NK-92 (cell line): ENCODE results near the gene SLC18A3.

Experiments used
- DNase-seq: peaks from one replicate; lab custom pipeline; 2025; ENCODE audit not compliant: unreplicated experiment; lab: John Stamatoyannopoulos, UW

SLC18A3 gene

GRCh38 chr10:49649936-49650723 lies 40.0 kb downstream of the SLC18A3 start:
- no peak for DNase-seq

GRCh38 chr10:49650724-49651034 lies 40.6 kb downstream of the SLC18A3 start:
- no peak for DNase-seq

GRCh38 chr10:49651039-49651835 lies 41.1 kb downstream of the SLC18A3 start:
- no peak for DNase-seq

- no peak for DNase-seq
Measured at GRCh38 chr10:49651917-49652316, 41.8 kb downstream of the SLC18A3 start.

- DNase-seq: no peak
Measured at GRCh38 chr10:49652421-49653272, 42.5 kb downstream of the SLC18A3 start.

DNA sequence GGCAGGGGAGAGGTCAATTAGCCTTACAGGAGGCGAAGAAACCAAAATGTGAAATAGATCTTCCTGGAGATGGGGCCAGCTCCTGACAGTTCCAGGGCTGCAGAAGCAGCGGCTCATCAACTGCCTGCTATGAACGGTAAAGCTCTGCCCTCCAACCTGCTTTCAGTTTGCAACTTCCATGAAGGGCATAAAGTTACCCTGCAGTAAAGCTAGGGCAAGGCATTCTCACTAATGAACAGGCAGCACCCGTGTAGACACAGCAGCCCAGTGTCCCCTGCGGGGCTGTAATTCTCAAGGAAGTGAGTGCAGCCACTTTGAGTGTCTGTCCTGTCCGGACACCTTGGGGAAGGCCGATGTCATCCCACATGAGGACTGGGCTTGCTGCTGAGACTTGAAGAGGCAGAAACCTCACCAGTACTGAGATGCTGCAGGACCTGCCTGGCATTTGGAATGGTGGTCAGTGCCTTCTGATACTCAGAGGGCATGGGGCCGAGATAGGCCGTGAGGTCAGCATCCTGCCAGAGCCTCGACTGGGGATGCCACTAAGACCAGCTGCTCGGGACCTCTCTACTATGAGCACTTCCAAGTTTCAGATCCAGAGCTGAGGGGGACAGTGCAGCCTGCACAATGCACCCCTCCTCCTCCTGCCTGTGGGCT lies 43.3 kb downstream of the SLC18A3 start:
- no peak for DNase-seq

- DNase-seq: no peak
Measured at GRCh38 chr10:49654036-49654693, 44.1 kb downstream of the SLC18A3 start.

GRCh38 chr10:49655099-49655498 lies 45.0 kb downstream of the SLC18A3 start:
- DNase-seq: no peak

DNA sequence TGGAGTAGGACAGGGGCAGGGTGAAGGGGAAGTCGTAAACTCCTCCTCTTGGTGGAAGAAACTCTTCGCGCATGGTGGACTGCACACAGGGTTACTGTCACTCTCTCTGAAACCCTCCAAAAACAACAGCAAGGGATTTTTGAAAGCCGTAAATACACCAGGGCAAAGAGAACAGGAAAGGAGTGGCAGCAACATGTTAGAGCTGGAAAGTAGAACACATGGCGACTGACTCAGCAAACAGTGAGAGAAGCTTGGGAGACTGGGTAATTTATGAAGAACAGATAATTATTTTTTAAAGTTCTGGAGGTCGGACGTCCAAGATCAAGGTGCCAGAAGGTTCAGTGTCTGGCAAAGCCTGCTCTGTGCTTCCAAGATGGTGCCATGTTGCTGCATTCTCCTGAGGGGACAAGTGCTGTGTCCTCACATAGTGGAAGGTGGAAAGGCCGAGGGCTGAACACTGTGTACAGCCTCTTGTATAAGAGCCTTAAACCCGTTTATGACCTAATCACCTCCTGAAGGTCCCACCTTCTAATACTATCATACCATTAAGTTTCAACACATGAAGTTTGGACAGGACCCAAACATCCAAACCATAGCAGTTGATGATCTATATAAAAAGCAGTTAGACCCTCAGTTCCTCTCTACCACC lies 46.9 kb downstream of the SLC18A3 start:
- no peak for DNase-seq

- DNase-seq: no peak
Measured at GRCh38 chr10:49657606-49658005, 47.5 kb downstream of the SLC18A3 start.

GRCh38 chr10:49661140-49661856 lies 51.2 kb downstream of the SLC18A3 start:
- no peak for DNase-seq
